Gastrocnemius medialis (tissue), 4 donors: Measurements from ENCODE around the gene CD8B2.
"Not testable (repeated sequence)": the region's sequence is repeated elsewhere in the genome, so short reads cannot be mapped to it uniquely, and the experiment has no call there.

ENCODE experiments used
- POLR2A ChIP-seq, 2 donors: fragments of 450-650 bp; IDR thresholded peaks; one replicate each; pipeline ENCODE4 v1.6.1; 2017; ENCODE audit warnings: antibody characterized with exemption in 2 of 2, mild to moderate bottlenecking in 2 of 2, moderate library complexity in 2 of 2
- TF ChIP-seq, protein P1 (sequence below), 5 experiments: fragments of 450-650 bp in 3 of 5; fragments of 200-600 bp in 2 of 5; sonication (generic) in 2 of 5; IDR thresholded peaks in 4 of 5; conservative IDR thresholded peaks in 1 of 5; 1 replicate in 4 of 5; 2 replicates in 1 of 5; pipeline ENCODE4 v1.5.1; 2016 to 2019; ENCODE audit warnings: antibody characterized with exemption in 5 of 5, mild to moderate bottlenecking in 3 of 5, moderate library complexity in 3 of 5

- TF ChIP-seq, protein P1, sequence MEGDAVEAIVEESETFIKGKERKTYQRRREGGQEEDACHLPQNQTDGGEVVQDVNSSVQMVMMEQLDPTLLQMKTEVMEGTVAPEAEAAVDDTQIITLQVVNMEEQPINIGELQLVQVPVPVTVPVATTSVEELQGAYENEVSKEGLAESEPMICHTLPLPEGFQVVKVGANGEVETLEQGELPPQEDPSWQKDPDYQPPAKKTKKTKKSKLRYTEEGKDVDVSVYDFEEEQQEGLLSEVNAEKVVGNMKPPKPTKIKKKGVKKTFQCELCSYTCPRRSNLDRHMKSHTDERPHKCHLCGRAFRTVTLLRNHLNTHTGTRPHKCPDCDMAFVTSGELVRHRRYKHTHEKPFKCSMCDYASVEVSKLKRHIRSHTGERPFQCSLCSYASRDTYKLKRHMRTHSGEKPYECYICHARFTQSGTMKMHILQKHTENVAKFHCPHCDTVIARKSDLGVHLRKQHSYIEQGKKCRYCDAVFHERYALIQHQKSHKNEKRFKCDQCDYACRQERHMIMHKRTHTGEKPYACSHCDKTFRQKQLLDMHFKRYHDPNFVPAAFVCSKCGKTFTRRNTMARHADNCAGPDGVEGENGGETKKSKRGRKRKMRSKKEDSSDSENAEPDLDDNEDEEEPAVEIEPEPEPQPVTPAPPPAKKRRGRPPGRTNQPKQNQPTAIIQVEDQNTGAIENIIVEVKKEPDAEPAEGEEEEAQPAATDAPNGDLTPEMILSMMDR (IDR thresholded peaks at IDR 0.05 in 4 of 5, conservative IDR thresholded peaks at IDR 0.05 in 1 of 5) = not testable (repeated sequence)
- not testable (repeated sequence) for TF ChIP-seq POLR2A (IDR thresholded peaks at IDR 0.05)
Observed at GRCh38 chr2:106559786-106560185, 72.6 kb downstream of the CD8B2 start.
